T-helper 17 cell (primary cell): ENCODE results near the gene C12orf57. TPM values are rescaled to one million over a fixed set of nuclear protein-coding genes. Genes with fewer than 3 reads are reported as not detected.

Source experiments
- ATAC-seq: fragments of 150-1000 bp; cut with Tn5 transposase; 2 replicates; pipeline ENCODE4 v1.10.0; 2021; ENCODE audit warnings: mild to moderate bottlenecking, moderate library complexity
- DNase-seq, 3 donors: peaks; one replicate each; pipeline versions ENCODE4 v3.0.0 to v3.0.0-alpha.2; 2020 to 2021
- H3K9me3 ChIP-seq: one replicate; pipeline ENCODE4 v1.7.0; 2013; ENCODE audit warnings: low read length, mild to moderate bottlenecking; ENCODE audit not compliant: control insufficient read depth, poor library complexity, severe bottlenecking
- H3K27ac Mint-ChIP-seq: one replicate; pipeline ENCODE4 v1.8.0; 2022; ENCODE audit warnings: mild to moderate bottlenecking, moderate library complexity, mixed read lengths
- H3K27me3 Mint-ChIP-seq: one replicate; pipeline ENCODE4 v1.8.0; 2022; ENCODE audit warnings: mixed read lengths
- H3K36me3 Mint-ChIP-seq: one replicate; pipeline ENCODE4 v1.8.0; 2022; ENCODE audit warnings: low read depth, mixed read lengths
- H3K4me1 Mint-ChIP-seq: one replicate; pipeline ENCODE4 v1.8.0; 2022; ENCODE audit warnings: mild to moderate bottlenecking, mixed read lengths
- H3K4me3 Mint-ChIP-seq: one replicate; pipeline ENCODE4 v1.8.0; 2022; ENCODE audit warnings: mild to moderate bottlenecking, moderate library complexity, mixed read lengths
- total RNA-seq, 4 donors: library from RNA in 2 of 4; stranded (reverse) in 2 of 4; gene quantifications; one replicate each; pipeline ENCODE4 v1.2.3 and lab custom pipeline; 2022 to 2026

C12orf57 gene
- total RNA-seq, 2 donors from 2014 or later: 192 to 226 TPM

GRCh38 chr12:6923851-6924250 is 20.0 kb upstream of the C12orf57 start:
- H3K27ac Mint-ChIP-seq: peak overlapping the region; percentile 82
- H3K4me3 Mint-ChIP-seq: no peak overlapping the region
- DNase-seq (no peak), ATAC-seq (no peak)
- no peaks in the 10 kb centered on the region for H3K9me3 ChIP-seq
- peaks cover 6% of the 10 kb centered on the region for H3K36me3 Mint-ChIP-seq
- peaks cover 36% of the 10 kb centered on the region for H3K4me1 Mint-ChIP-seq
- H3K27me3 Mint-ChIP-seq: no peaks in the 10 kb centered on the region

- Mint-ChIP-seq H3K4me1 (peaks cover 38% of the 10 kb centered on the region), H3K27ac (peak overlapping the region; percentile 82), H3K4me3 (no peak overlapping the region), H3K27me3 (no peaks in the 10 kb centered on the region), H3K36me3 (no peaks in the 10 kb centered on the region)
- H3K9me3 ChIP-seq: no peaks in the 10 kb centered on the region
- no peak for ATAC-seq
- no peak for DNase-seq
Observed at GRCh38 chr12:6925239-6925539, 18.6 kb upstream of the C12orf57 start.

- Mint-ChIP-seq H3K4me1 (peaks cover 40% of the 10 kb centered on the region), H3K27me3 (no peaks in the 10 kb centered on the region), H3K4me3 (no peak overlapping the region), H3K27ac (peak overlapping the region; percentile 82), H3K36me3 (no peaks in the 10 kb centered on the region)
- DNase-seq: no peak
- no peaks in the 10 kb centered on the region for H3K9me3 ChIP-seq
- no peak for ATAC-seq
Observed at GRCh38 chr12:6925540-6926279, 18.1 kb upstream of the C12orf57 start.

- DNase-seq (peak in 2 of 3 donors; percentile 25 to 36), ATAC-seq (peak; percentile 30)
- Mint-ChIP-seq H3K36me3 (no peaks in the 10 kb centered on the region), H3K4me3 (peak within 1 kb of the TSS; percentile 98), H3K27ac (peak within 1 kb of the TSS; percentile 97), H3K4me1 (peaks cover 48% of the 10 kb centered on the region), H3K27me3 (no peaks in the 10 kb centered on the region)
- no peaks in the 10 kb centered on the region for H3K9me3 ChIP-seq
Observed at GRCh38 chr12:6927379-6928021, 16.3 kb upstream of the C12orf57 start, which contains the start of gene ATN1. TSS of gene ATN1 (plus strand) at chr12:6927959. CDS start at chr12:6934002, 6,043 bp downstream.

- H3K9me3 ChIP-seq: no peaks in the 10 kb centered on the region
- peak; percentile 33 for ATAC-seq
- Mint-ChIP-seq H3K27me3 (no peaks in the 10 kb centered on the region), H3K4me3 (peak overlapping the region; percentile 94), H3K27ac (peak overlapping the region; percentile 93), H3K4me1 (peaks cover 48% of the 10 kb centered on the region), H3K36me3 (no peaks in the 10 kb centered on the region)
- DNase-seq: peak in 2 of 3 donors; percentile 40 to 42
Observed at GRCh38 chr12:6928022-6928702, 15.7 kb upstream of the C12orf57 start.

- H3K36me3 Mint-ChIP-seq: no peaks in the 10 kb centered on the region
- DNase-seq (no peak), ATAC-seq (peak; percentile 29)
- H3K27me3 Mint-ChIP-seq: no peaks in the 10 kb centered on the region
- H3K9me3 ChIP-seq: no peaks in the 10 kb centered on the region
- peak overlapping the region; percentile 93 for H3K27ac Mint-ChIP-seq
- peaks cover 48% of the 10 kb centered on the region for H3K4me1 Mint-ChIP-seq
- peak overlapping the region; percentile 94 for H3K4me3 Mint-ChIP-seq
Observed at GRCh38 chr12:6928703-6929407, 15.0 kb upstream of the C12orf57 start.

GRCh38 chr12:6929466-6930452 is 14.1 kb upstream of the C12orf57 start:
- DNase-seq (no peak), ATAC-seq (peak; percentile 39)
- Mint-ChIP-seq H3K4me3 (peak overlapping the region; percentile 94), H3K36me3 (no peaks in the 10 kb centered on the region), H3K4me1 (peaks cover 46% of the 10 kb centered on the region), H3K27me3 (no peaks in the 10 kb centered on the region), H3K27ac (peak overlapping the region; percentile 93)
- H3K9me3 ChIP-seq: no peaks in the 10 kb centered on the region

GRCh38 chr12:6932766-6933165 is 11.1 kb upstream of the C12orf57 start:
- H3K4me1 Mint-ChIP-seq: peaks cover 44% of the 10 kb centered on the region

GRCh38 chr12:6934110-6934509 is 9.7 kb upstream of the C12orf57 start:
- Mint-ChIP-seq H3K27ac (peak overlapping the region; percentile 83), H3K4me3 (peak overlapping the region; percentile 31), H3K27me3 (no peaks in the 10 kb centered on the region), H3K36me3 (no peaks in the 10 kb centered on the region), H3K4me1 (peaks cover 42% of the 10 kb centered on the region)
- ATAC-seq (no peak), DNase-seq (no peak)
- H3K9me3 ChIP-seq: no peaks in the 10 kb centered on the region

More at GRCh38 chr12:6932766-6933165, 11.1 kb upstream of the C12orf57 start:
- no peak for ATAC-seq
- no peaks in the 10 kb centered on the region for H3K27me3 Mint-ChIP-seq
- no peak overlapping the region for H3K4me3 Mint-ChIP-seq
- DNase-seq: no peak
- no peaks in the 10 kb centered on the region for H3K36me3 Mint-ChIP-seq
- H3K27ac Mint-ChIP-seq: peak overlapping the region; percentile 81
- no peaks in the 10 kb centered on the region for H3K9me3 ChIP-seq

- Mint-ChIP-seq H3K27ac (peak overlapping the region; percentile 91), H3K4me3 (peak overlapping the region; percentile 90), H3K36me3 (peaks cover 2% of the 10 kb centered on the region), H3K27me3 (no peaks in the 10 kb centered on the region), H3K4me1 (peaks cover 33% of the 10 kb centered on the region)
- no peak for DNase-seq
- ATAC-seq: no peak
- H3K9me3 ChIP-seq: no peaks in the 10 kb centered on the region
Observed at GRCh38 chr12:6935371-6936193, 8.2 kb upstream of the C12orf57 start.

- ATAC-seq: no peak
- Mint-ChIP-seq H3K4me1 (peaks cover 35% of the 10 kb centered on the region), H3K27ac (peak overlapping the region; percentile 91), H3K36me3 (peaks cover 2% of the 10 kb centered on the region), H3K27me3 (no peaks in the 10 kb centered on the region), H3K4me3 (peak overlapping the region; percentile 90)
- no peak for DNase-seq
- no peaks in the 10 kb centered on the region for H3K9me3 ChIP-seq
Observed at GRCh38 chr12:6936194-6936635, 7.6 kb upstream of the C12orf57 start.
